GM19025 (cell line): ENCODE results near the gene NSD1.
A peak's percentile ranks its signal among the peaks of the same experiment; 100 is the strongest.

Experiments
- ATAC-seq: cut with Tn5 transposase; IDR thresholded peaks from one replicate; pipeline ENCODE4 v1.9.1; 2021; ENCODE audit warnings: mild to moderate bottlenecking, low read depth, moderate library complexity; ENCODE audit not compliant: unreplicated experiment

Gene NSD1

GRCh38 chr5:177269232-177269895 lies 135.8 kb downstream of the NSD1 start:
- no peak for ATAC-seq

DNA sequence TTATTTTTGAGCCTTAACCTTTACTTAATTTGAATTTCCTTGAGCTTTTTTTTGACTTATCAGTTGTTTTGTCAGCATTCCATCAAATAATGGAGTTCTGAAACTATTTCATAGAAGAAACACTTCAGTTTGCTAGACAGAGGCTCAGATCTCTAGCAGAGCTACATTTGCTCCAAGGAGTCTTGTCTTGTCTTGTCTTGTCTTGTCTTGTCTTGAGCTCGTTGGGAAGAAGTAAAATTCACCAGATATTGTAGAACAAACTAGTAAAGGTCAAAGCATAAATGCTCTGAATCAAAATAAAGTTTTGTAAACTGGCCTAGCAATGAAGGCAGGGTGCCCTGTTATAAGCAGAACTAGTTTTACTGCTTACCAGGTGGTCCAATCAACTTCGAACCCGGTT lies 136.4 kb downstream of the NSD1 start:
- no peak for ATAC-seq

GRCh38 chr5:177270653-177271052 lies 137.1 kb downstream of the NSD1 start:
- no peak for ATAC-seq

DNA sequence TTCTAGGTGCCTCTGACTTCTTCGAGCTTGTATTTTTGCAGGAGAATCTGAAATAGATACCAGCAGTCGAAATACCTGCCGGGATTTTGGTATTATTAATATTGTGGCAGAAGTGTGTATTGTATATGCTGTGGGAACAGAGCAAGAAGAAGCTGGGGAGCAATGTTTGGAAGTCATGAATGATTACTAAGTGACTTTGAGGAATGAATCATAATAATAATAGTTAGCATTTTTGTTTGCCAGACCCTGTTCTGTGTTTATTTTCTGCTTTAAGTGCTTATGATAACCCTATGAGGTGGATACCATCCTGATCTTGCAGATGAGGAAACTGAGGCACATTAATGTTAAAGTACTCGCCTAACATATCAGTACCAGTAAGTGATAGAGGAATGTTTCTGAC lies 137.5 kb downstream of the NSD1 start:
- ATAC-seq, result no peak

DNA sequence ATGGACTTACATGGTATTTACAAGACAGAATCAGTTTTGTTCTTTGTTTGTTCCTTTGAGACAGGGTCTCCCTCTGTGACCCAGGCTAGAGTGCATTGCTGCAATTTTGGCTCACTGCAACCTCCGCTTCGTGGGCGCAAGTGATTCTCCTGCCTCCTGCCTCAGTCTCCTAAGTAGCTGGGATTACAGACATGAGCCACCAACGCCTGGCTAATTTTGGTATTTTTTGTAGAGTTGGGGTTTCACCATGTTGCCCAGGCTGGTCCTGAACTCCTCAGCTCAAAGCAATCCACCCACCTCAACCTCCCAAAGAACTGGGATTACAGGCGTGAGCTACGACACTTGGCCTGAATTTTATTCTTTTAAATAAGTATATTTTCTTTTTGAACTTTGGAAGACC lies 142.3 kb downstream of the NSD1 start:
- ATAC-seq, result no peak

DNA sequence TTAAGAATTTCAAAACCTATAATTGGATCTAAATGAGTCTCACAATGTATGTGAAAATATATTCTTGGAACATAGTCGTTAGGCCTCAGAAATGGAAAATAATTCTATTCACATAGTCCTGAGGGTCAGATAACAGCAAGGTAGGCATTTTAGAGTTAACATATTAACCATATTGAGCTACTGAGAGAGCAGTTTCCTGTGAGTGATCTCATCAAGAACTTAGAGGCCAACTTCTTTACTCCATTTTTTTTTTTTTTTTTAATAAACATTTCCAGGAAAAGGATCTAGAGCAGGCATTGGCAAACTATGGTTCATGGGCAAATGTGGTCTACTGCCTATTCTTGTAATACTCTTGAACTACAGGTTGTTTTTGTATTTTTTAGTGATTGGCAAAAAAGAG lies 143.3 kb downstream of the NSD1 start:
- no peak for ATAC-seq

DNA sequence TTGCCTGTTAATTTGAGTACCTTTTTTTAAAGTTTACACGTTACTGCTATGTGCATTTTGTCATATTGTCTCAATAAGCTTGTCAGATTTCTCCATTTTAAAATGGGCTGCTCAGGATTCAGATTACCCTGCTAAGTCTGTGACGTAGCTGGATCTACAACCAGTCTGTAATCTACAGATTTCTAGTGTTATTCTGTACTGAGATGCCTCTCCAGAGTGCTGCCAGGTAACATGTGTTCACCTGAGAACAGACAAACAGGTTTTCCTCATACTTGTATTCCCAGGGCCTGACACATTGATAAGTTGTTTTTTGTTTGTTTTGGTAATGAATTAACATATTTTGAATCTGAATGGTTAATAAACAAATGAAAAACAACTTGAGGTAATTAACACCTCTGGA lies 154.6 kb downstream of the NSD1 start:
- ATAC-seq, result no peak

- no peak for ATAC-seq
These were observed 157.4 kb downstream of the NSD1 start for GRCh38 chr5:177290816-177291596.

- ATAC-seq, result no peak
These were observed 158.2 kb downstream of the NSD1 start for GRCh38 chr5:177291735-177292134.

DNA sequence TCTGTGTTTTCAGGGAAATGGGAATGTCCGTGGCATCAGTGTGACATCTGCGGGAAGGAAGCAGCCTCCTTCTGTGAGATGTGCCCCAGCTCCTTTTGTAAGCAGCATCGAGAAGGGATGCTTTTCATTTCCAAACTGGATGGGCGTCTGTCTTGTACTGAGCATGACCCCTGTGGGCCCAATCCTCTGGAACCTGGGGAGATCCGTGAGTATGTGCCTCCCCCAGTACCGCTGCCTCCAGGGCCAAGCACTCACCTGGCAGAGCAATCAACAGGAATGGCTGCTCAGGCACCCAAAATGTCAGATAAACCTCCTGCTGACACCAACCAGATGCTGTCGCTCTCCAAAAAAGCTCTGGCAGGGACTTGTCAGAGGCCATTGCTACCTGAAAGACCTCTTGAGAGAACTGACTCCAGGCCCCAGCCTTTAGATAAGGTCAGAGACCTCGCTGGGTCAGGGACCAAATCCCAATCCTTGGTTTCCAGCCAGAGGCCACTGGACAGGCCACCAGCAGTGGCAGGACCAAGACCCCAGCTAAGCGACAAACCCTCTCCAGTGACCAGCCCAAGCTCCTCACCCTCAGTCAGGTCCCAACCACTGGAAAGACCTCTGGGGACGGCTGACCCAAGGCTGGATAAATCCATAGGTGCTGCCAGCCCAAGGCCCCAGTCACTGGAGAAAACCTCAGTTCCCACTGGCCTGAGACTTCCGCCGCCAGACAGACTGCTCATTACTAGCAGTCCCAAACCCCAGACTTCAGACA lies 160.4 kb downstream of the NSD1 start:
- ATAC-seq, result no peak

DNA sequence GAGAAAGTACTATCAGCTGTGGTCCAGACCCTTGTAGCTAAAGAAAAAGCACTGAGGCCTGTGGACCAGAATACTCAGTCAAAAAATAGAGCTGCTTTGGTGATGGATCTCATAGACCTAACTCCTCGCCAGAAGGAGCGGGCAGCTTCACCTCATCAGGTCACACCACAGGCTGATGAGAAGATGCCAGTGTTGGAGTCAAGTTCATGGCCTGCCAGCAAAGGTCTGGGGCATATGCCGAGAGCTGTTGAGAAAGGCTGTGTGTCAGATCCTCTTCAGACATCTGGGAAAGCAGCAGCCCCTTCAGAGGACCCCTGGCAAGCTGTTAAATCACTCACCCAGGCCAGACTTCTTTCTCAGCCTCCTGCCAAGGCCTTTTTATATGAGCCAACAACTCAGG lies 161.1 kb downstream of the NSD1 start:
- ATAC-seq, result no peak

DNA sequence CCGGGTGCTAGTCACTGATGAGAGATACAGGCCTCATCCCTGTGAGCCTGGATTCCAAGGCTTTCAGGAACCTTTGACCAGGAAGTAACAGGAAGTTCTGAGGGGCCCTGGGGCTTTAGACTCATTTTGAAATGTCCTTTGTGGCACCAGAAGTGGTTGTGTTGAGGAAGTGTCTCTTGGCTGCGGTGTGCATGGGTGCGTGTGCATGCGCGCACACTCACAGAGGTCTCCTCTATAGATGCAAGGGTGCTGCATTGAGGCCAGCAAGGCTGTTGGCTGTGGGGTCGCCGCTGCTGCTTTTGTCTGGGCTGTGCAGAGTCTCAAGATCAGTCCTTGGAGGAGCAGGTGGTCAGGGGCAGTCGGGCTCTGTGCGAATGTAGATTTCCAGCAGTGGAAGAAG lies 162.4 kb downstream of the NSD1 start:
- no peak for ATAC-seq

GRCh38 chr5:177296581-177296980 lies 163.0 kb downstream of the NSD1 start:
- no peak for ATAC-seq

GRCh38 chr5:177297922-177298321 lies 164.3 kb downstream of the NSD1 start:
- no peak for ATAC-seq

GRCh38 chr5:177299697-177300096 lies 166.1 kb downstream of the NSD1 start:
- no peak for ATAC-seq

- peak; percentile 31 for ATAC-seq
These were observed 166.8 kb downstream of the NSD1 start for GRCh38 chr5:177300236-177300880.

DNA sequence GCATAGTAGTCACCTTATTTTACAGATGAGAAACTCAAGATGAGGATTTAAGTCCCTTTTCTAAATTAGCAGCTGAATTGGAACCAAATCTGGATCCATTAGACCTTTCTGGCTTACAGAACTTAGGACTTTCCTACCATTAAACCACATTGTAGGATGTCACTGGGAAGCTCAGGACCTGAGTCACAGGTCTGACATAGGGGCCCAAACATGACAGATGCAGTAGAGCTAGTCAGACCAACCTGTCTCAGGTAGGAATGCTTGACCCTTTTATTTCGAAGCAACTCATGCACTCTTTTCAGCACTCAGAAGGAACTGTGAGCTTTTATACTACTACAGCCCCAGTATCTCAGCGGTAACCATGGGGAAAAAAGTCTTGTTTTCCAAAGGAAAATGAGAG lies 167.4 kb downstream of the NSD1 start:
- ATAC-seq, result no peak

DNA sequence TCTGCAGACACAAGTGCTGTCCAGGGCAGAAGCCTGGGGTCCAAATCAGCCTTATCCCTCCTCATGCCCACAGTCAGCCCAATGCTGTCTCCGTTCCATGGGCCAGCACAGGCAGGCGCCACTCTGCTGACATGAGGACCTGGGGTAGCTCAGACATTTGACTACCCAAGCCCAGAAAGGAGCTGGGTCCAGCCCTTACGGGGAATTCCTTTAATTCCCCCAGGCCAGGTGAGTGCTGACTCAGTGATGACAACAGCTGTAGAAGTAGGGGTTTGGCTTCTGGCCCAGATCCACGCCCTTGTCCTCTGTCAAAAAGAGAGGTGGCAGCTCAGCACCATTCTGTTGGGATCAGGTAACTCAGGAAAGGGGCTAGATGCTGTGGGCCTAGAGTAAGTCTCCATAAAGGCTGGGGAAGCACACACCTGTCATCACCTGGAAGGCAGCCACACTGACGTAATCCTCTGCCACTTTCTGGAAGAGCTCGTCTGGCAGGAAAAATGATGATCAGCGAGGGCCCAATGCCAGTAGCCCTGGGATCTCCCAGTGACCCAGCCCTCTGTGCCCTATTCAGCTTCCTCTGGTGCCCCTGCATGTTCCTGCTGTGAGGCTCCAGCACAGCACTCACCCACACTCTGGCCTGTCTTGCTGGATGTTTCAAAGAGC lies 168.1 kb downstream of the NSD1 start:
- ATAC-seq, result no peak

GRCh38 chr5:177302354-177303110 lies 169.0 kb downstream of the NSD1 start:
- ATAC-seq, result no peak
